ENCODE data around the gene IGSF21.
"Not testable (repeated sequence)": the region's sequence is repeated elsewhere in the genome, so short reads cannot be mapped to it uniquely, and the experiment has no call there.

IGSF21 gene

GRCh38 chr1:18340158-18340764 lies 232.7 kb downstream of the IGSF21 start:
- DNase-seq, result no peak

- no peak for DNase-seq
Observed at GRCh38 chr1:18340787-18341186, 233.2 kb downstream of the IGSF21 start.

- DNase-seq, result no peak
Observed at GRCh38 chr1:18341291-18342069, 233.9 kb downstream of the IGSF21 start.

- DNase-seq, result no peak
Observed at GRCh38 chr1:18342744-18343143, 235.1 kb downstream of the IGSF21 start.

- DNase-seq, result no peak
Observed at GRCh38 chr1:18343581-18343980, 236.0 kb downstream of the IGSF21 start.

- DNase-seq, result no peak
Observed at GRCh38 chr1:18344755-18345154, 237.2 kb downstream of the IGSF21 start.

GRCh38 chr1:18347559-18347958 lies 240.0 kb downstream of the IGSF21 start:
- DNase-seq, result no peak

- no peak for DNase-seq
Observed at GRCh38 chr1:18348354-18348753, 240.8 kb downstream of the IGSF21 start.

GRCh38 chr1:18350747-18351146 lies 243.1 kb downstream of the IGSF21 start:
- DNase-seq, result no peak

- DNase-seq, result no peak
Observed at GRCh38 chr1:18351735-18352134, 244.1 kb downstream of the IGSF21 start.

GRCh38 chr1:18352636-18353265 lies 245.2 kb downstream of the IGSF21 start:
- peak; percentile 47 for DNase-seq

- no peak for DNase-seq
Observed at GRCh38 chr1:18353528-18353927, 245.9 kb downstream of the IGSF21 start.

- DNase-seq, result no peak
Observed at GRCh38 chr1:18353992-18354391, 246.4 kb downstream of the IGSF21 start.

GRCh38 chr1:18354612-18355011 lies 247.0 kb downstream of the IGSF21 start:
- DNase-seq, result no peak

GRCh38 chr1:18357622-18358230 lies 250.1 kb downstream of the IGSF21 start:
- DNase-seq, result no peak

- DNase-seq, result no peak
Observed at GRCh38 chr1:18358600-18358999, 251.0 kb downstream of the IGSF21 start.

- no peak for DNase-seq
Observed at GRCh38 chr1:18360251-18360650, 252.7 kb downstream of the IGSF21 start.

- no peak for DNase-seq
Observed at GRCh38 chr1:18362150-18362549, 254.6 kb downstream of the IGSF21 start.

- DNase-seq, result no peak
Observed at GRCh38 chr1:18363436-18363835, 255.8 kb downstream of the IGSF21 start.

GRCh38 chr1:18365099-18365705 lies 257.6 kb downstream of the IGSF21 start:
- DNase-seq, result no peak

GRCh38 chr1:18372505-18372904 lies 264.9 kb downstream of the IGSF21 start:
- not testable (repeated sequence) for DNase-seq

GRCh38 chr1:18373151-18373550 lies 265.6 kb downstream of the IGSF21 start:
- DNase-seq, result no peak

GRCh38 chr1:18373882-18374493 lies 266.4 kb downstream of the IGSF21 start:
- DNase-seq, result peak; percentile 53
